G401.6 (cell line): ENCODE data around the gene GP1BA.

Experiments used
- FAIRE-seq: peaks from 2 replicates; lab custom pipeline; 2012; peaks lifted over from hg19 to GRCh38; lab: Jason Lieb, UNC

The GP1BA gene

DNA sequence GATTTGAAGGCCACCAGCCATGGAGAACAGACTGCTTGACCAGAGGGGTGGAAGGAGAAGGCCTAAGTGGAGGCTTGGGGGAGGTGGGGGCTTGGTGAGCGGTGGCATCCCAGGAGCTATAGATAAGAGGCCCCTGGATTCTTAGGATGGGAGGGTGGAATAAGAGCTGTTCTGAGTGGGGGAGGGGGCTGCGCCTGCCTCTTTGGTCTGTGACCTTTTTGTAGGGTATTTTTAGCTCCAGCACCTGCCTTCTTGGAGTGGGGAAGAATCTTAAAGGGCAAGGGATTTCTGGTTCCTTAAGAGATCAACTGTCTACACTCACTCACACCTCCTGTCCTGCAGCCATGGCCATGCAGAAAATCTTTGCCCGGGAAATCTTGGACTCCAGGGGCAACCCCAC lies 19.4 kb downstream of the GP1BA start:
- no peak for FAIRE-seq

DNA sequence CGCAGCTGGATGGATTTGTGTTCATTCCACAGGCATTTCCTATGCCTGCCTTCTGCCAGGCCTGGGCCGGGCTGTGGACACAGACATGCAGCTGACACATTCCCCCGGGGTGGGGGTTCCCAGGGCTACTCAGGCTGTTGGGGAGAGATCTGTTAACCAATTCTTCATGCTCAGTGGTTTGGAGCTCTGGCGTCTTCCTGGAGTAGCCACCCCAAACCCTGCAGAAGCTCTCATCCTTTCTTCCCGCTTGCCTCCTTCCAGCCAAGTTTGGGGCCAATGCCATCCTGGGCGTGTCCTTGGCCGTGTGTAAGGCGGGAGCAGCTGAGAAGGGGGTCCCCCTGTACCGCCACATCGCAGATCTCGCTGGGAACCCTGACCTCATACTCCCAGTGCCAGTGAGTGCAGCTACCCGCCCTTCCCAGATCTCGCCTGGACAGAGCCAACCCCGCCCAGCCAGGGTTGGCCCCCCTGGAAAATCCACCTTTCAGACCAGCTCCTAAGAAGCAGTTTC lies 21.4 kb downstream of the GP1BA start:
- no peak for FAIRE-seq

- FAIRE-seq: no peak
Observed at GRCh38 chr17:4955091-4955490, 23.0 kb downstream of the GP1BA start.

- FAIRE-seq: no peak
Observed at GRCh38 chr17:4956493-4957061, 24.5 kb downstream of the GP1BA start.

- FAIRE-seq: no peak
Observed at GRCh38 chr17:4958102-4958501, 26.0 kb downstream of the GP1BA start.

DNA sequence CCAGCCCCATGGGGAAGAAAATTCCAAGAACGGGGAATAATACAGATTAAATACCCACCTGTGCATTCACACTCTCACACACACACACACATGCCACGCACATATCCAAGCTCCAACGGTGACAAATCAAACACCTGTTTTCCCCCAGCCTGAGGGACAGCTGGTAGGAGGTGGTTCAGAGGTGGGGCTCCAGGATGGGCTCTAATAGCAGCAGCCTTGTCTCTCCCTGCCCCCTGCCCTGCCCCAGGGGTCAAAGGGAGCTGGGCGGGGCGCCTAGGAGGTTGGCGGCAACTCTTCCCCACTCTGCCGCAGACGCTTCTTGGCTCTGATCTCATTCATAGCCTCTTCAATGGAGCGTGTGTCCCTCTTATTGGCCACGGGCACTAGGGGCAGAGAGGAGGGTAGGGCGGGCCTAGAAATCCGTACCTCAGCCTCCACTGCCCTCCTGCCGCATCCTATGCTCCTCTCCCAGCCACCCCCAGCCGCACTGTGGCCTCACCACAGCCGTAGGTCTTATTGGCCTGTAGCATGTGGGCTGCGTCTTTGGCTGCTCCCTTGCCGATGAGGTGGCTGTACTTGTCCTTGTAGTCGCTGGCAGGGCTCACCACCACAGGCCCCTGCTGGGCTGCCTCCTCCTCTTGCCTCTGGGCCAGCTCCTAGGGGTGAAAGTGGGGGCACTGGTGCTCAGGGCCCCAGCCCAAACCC lies 27.3 kb downstream of the GP1BA start:
- no peak for FAIRE-seq

DNA sequence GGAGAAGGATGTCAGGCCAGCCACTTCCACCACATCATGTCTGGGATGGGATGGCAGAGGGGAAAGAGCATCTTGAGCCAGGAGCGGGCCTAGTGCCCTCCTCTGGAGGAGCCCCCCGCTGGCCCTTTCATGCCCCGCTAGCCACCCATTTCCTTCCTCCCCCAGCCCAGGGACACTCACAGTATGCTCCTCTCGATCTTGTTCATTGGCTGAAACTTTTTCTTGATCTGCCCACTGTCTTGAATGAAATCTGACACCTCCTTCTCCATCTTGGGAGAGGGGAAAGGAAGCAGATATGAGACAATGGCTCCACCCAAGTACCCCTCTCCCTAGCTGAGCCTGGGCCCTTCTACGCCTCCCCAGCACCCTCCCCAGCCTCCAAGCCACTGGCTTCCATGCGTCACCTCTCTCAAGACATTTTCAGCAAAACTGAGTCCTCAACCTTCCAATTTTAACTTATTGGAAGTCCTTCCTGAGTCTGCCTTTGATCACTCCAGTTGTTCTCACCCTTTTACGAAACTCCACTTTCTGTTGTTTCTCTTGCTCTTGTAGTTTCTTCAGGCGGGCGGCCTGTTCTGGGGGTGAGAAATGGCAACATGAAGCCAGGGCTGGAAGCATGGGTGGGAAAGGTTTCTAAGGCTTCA lies 28.3 kb downstream of the GP1BA start:
- no peak for FAIRE-seq

GRCh38 chr17:4965311-4965986 lies 33.4 kb downstream of the GP1BA start:
- no peak for FAIRE-seq

DNA sequence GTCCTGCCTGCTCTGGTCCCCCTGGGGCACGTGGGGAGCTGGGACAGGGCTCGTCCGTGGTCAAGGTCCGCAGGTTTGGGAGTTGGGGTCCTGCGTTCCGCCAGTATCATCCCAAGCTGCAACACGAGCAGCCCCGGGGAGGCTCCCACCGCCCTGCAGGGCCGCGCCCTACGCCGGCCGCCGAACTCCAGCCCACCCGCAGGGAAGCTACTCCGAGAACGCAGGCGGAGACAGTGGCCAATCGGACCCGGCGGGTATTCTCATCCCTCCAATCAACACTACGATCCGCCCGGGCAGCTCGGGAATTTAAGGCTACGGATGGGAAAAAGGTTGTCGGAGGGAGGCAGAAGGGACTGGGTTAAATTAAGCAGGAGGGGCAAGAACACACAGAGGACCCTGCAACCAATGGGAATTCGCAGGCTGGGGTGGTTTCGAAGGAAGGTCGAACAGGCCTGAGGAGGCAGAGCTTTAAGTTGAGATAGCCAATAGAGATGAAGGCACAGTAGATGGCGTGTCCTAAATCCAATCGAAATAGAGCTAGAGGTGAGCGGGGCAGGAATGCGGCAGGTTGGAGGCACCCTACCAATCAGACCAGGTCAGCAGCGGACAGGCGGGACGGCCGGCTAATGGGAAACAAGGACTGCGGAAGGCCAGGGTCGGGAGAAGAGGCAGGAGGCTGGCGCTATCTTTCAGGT lies 34.9 kb downstream of the GP1BA start:
- peak; percentile 99 for FAIRE-seq

DNA sequence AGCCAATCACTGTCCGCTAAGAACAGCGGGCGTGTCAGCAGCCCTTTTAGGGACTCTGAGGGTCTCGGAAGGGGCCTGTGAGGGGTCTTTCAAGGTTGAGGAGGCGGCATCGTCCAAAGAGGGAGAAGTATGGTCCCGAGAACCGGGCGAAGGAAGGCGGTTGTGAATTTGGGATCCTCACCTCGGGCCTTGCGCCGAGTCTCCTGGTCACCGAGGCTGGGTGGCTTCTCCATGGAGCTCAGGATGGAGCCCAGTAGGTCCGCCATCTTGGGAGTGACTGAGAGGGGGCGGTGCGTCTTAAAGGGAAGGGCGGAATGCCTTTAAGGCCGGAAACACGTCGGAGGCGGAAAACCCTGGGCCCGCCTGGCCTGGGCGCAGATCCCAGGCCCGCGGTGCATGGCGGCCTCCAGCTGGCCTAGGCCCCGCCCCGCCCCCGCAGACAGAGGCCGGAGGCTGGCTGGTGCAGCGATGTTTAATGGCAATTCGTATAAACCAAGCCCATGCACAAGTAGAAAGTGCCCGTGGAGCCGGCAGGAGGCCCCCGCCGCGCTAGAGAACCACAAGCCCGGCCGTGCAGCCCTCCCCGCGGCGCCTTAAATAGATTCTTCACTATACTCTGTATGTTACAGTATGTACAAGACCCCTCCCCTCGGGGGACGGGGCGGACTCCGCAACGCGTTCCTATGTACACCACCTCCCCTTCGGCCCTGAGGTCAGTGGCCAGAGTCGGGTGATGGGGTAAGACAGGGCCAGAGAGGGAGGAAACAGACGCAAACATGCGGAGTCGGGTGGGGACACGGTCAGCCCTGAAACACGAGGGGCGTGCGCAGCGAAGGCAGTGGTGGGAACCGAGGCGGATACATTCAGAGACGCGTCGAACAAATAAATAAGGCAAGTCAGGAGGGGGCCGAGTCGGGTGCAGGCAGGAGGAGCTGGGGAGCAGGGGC lies 35.7 kb downstream of the GP1BA start, which contains the start of gene SPAG7:
TSS of gene SPAG7 (minus strand) at position 279 of the 947 bp plus-strand sequence. CDS start at position 266, 13 bp downstream.
- no peak for FAIRE-seq

DNA sequence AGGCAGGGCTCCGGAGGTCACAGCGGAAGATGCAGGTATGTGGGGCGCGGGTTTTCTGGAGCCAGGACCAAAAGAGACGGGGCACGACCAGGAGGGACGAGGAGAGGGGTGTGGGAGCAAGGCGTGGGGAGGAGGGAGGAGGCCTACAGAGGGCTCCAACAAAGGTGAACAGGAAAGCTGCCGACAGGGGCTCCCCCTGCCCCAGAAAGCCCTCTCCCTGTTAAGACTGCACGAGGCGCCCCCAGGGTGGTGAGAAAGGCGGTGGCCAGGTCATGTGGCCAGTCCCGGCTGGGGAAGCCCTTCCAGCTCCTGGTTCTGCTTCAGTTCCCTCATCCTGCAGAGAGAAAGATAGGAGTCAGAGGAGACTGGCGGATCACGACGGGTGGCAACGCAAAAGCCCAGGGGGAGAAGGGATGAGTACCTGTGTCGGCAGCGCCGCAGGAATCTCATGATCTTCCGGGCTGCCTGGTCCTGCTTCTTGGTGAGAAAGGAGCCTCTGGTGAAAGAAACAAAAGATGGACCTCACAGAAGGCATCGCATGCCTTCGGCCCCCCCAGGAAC lies 36.5 kb downstream of the GP1BA start:
- FAIRE-seq: no peak

DNA sequence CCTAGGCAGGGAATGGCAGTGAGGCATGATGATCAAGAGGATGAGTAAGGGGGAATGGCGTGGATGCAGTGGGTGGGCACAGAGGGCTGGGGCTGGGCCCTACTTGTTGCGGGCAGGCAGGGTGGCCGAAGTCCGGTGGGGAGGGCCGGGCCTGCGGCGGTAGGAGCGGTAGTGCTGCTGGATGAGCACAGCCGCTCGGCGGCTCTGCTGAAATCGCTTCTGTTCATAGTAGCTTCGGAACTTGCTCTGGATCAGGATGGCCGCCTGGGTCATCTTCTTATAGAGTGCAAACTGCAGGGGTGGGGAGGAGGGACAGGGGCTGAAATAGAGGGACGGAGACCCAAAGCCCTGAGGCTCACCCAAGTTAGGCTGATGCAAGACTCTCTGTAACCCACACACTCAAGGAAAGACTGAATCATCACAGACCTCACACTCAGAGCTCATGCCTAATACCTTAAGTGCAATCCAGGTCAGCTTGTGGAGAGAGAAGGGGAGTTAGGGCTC lies 37.0 kb downstream of the GP1BA start:
- FAIRE-seq: no peak

DNA sequence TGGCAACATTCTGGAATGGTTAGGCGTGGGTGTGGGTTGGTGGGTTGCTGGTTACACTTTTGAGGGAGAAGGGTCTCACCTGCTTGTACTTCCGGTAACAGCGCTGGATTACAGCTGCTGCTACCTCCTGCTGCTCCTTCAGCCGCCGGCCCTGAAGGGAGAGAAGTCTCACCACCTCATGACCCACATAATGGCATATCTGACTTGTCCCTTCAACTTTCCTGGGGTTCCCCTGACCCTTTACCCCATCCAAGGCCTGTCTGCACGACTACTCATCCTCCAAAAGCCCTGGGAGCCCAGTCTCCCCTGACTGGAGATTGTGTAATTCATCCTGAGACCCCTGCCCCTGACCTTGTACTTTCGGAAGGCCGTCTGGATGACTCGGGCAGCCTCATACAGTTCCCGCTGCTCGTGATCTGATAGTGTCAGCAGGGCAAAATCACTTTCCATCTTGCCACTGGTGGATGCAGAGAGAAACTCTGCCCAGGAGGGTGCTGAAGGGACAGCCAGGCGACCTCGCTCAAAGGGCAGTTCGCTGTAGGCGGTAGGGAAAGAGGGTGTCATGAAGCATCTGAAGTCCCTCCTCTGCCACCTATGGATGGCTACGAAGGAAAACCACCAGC lies 37.6 kb downstream of the GP1BA start:
- no peak for FAIRE-seq

DNA sequence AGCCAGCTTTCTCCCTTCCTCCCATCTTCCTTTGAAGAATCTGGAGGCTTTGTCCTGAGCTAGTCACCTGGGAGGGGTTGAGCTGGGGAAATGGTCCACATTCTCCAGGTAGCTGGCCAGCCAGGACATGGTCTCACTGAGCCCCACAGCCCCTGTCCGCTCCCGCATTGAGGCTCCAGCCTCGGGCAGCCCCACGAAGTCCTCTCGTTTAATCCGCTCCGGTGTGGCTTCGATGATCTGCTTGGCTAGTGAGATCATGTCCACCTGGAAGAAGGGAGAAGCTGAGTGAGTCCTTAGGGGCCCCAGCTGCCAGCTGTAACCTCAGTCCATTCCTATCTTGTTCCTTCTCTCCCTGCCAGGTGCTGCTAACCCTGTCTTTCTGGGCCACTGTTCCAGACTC lies 38.2 kb downstream of the GP1BA start:
- FAIRE-seq: no peak

- FAIRE-seq: no peak
Observed at GRCh38 chr17:4971826-4972225, 39.7 kb downstream of the GP1BA start.

- FAIRE-seq: no peak
Observed at GRCh38 chr17:4972322-4972721, 40.2 kb downstream of the GP1BA start.

DNA sequence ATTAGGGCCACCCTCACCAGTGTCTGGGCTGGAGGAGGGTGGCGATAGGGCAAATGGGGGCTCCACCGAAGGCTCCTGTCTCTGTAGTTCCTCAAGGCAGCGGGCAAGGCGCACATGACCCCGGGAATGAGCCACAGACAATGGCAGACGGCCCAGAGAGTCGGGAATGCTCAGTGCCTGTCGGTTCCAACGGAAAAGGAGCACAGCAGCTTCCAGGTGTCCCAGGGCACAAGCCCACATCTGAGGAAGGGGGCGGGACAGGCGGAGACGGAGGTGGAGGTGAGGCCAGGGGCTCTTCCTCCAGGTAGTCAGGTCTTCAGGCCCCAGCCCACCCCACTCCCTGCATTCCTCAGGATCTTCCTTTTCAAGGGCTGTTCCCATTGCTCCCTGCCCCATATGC lies 40.7 kb downstream of the GP1BA start:
- no peak for FAIRE-seq

DNA sequence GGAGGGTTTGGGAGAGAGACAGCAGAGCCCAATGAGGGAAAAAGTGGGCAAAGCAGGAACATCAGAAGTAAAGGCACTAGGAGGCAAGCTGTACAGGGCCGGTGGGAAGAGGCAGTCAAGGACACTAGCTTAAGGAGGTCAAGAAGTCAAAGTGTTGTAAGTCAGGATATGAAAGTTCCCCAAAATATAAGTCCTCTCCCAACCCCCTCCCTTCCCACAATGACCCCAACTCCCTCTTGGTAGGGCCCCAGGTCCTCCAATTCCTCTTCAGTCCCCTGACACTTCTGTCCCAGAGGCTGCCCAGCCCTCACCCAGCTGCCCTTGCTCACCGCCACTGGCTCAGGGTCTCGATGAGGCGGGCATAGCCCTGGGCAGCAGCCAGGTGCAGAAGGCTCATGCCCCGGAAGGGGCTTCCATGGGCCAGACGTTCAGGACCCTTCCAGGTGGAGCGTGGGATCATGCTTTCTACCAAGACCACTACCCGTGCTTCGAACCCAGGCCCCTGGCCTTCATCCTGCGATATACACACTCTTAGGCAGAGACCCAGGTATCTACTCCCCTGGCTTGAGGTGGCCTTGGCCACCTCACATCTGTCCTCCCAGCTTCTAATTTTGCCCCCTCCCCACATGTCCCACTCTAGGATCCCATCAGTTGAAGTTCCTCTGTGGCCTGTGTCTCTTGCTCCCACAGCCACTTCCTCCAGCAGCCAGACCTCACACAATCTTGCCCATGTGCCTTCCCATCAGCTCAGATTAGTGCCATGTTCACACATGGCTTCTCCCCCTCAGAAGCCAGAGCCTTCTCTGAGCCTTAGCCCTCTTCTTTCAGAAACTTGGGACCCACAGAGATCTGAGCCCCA lies 41.4 kb downstream of the GP1BA start:
- FAIRE-seq: no peak

DNA sequence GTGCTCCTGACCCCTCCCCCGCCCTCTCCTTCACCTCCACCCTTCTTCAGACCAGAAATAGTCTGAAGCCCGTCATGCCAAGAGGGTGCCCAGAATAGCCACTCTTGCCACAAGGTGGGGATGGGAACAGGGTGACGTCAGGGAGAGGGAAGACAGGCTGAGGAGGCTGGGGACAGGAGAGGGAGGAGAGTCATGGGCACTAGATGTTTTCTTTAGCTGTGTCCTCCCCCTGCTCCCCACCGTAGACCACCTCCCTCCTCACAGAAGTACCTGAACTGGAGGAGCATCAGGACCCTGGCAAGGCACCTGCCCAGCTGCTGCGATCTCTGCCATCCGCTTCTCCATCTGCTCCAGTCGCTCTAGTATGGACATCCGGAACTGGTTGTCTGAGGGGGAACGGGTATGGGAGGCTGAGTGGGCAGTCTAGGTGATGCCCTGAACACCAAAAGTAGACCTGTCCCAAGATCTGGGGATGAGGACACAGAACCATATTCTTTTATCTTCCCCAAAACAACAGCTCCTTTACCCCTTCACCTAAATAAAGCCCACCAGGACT lies 42.1 kb downstream of the GP1BA start:
- no peak for FAIRE-seq
